SW480 (cell line): ENCODE results near the gene MAT2B.
A peak's percentile ranks its signal among the peaks of the same experiment; 100 is the strongest.

Source experiments
- DNase-seq: peaks from one replicate; pipeline ENCODE4 v3.0.0-alpha.2; 2016; ENCODE audit warnings: low spot score

The MAT2B gene

GRCh38 chr5:163551156-163551555, 45.7 kb downstream of the MAT2B start:
- no peak for DNase-seq

- DNase-seq: no peak
Observed at GRCh38 chr5:163552536-163552935, 47.1 kb downstream of the MAT2B start.

GRCh38 chr5:163561339-163561738, 55.9 kb downstream of the MAT2B start:
- DNase-seq: no peak

- DNase-seq: no peak
Observed at GRCh38 chr5:163562071-163562470, 56.7 kb downstream of the MAT2B start.

GRCh38 chr5:163563112-163563511, 57.7 kb downstream of the MAT2B start:
- no peak for DNase-seq

- no peak for DNase-seq
Observed at GRCh38 chr5:163563880-163564279, 58.5 kb downstream of the MAT2B start.

- DNase-seq: peak; percentile 51
Observed at GRCh38 chr5:163564321-163564938, 59.0 kb downstream of the MAT2B start.

- no peak for DNase-seq
Observed at GRCh38 chr5:163565492-163565891, 60.1 kb downstream of the MAT2B start.

- peak; percentile 15 for DNase-seq
Observed at GRCh38 chr5:163565931-163566608, 60.7 kb downstream of the MAT2B start.

GRCh38 chr5:163566678-163567077, 61.3 kb downstream of the MAT2B start:
- DNase-seq: no peak

GRCh38 chr5:163567811-163568210, 62.4 kb downstream of the MAT2B start:
- no peak for DNase-seq
